AG09309 (cell line): ENCODE measurements around the gene CD164.

ENCODE experiments used
- DNase-seq: peaks from one replicate; pipeline ENCODE4 v3.0.0-alpha.2; 2010; ENCODE audit warnings: low read depth
- H3K4me3 ChIP-seq: 2 replicates; pipeline ENCODE4 v1.5.1; 2011; ENCODE audit warnings: mild to moderate bottlenecking, low read depth, low read length, moderate library complexity; ENCODE audit not compliant: control insufficient read depth
- CTCF ChIP-seq: IDR thresholded peaks from 2 replicates; pipeline ENCODE4 v1.5.1; 2011; ENCODE audit warnings: mild to moderate bottlenecking, low read depth, low read length, inconsistent platforms; ENCODE audit not compliant: insufficient read depth, control insufficient read depth; ENCODE audit errors: missing control alignments

CD164 gene

GRCh38 chr6:109393157-109393885 lies 11.1 kb upstream of the CD164 start:
- H3K4me3 ChIP-seq, result no peak overlapping the region
- no peak for DNase-seq
- no peak for TF ChIP-seq CTCF

- H3K4me3 ChIP-seq, result no peak overlapping the region
- no peak for TF ChIP-seq CTCF
- no peak for DNase-seq
Observed at GRCh38 chr6:109389650-109390274, 7.5 kb upstream of the CD164 start.

- TF ChIP-seq CTCF, result no peak
- no peak overlapping the region for H3K4me3 ChIP-seq
- no peak for DNase-seq
Observed at GRCh38 chr6:109388265-109388664, 6.0 kb upstream of the CD164 start.

- no peak for DNase-seq
- no peak for TF ChIP-seq CTCF
Observed at GRCh38 chr6:109383438-109383940, 1.2 kb upstream of the CD164 start.

GRCh38 chr6:109382576-109383437 lies 540 bp upstream of the CD164 start:
- H3K4me3 ChIP-seq, result peak overlapping the region; percentile 69
- TF ChIP-seq CTCF, result peak; percentile 39
- DNase-seq, result peak; percentile 79

More at GRCh38 chr6:109383438-109383940, 1.2 kb upstream of the CD164 start:
- peak overlapping the region; percentile 69 for H3K4me3 ChIP-seq

- no peak for DNase-seq
- H3K4me3 ChIP-seq, result peak overlapping the region; percentile 69
- no peak for TF ChIP-seq CTCF
Observed at GRCh38 chr6:109381061-109381746, 1.1 kb downstream of the CD164 start.
